OCI-M2 (cell line): ENCODE results near the gene UGT1A9.
"Not testable (repeated sequence)": the region's sequence is repeated elsewhere in the genome, so short reads cannot be mapped to it uniquely, and the experiment has no call there.

ENCODE experiments used
- DNase-seq: peaks from one replicate; lab custom pipeline; 2025; ENCODE audit not compliant: unreplicated experiment; lab: John Stamatoyannopoulos, UW

The UGT1A9 gene

GRCh38 chr2:233680361-233681045, 8.8 kb downstream of the UGT1A9 start:
- DNase-seq = no peak

- DNase-seq = no peak
Observed at GRCh38 chr2:233681521-233682099, 9.9 kb downstream of the UGT1A9 start, which contains the start of gene UGT1A7. Gene UGT1A7 (plus strand): TSS chr2:233681901. CDS start chr2:233681938, 37 bp downstream.

GRCh38 chr2:233684640-233685039, 12.9 kb downstream of the UGT1A9 start:
- no peak for DNase-seq

- no peak for DNase-seq
Observed at GRCh38 chr2:233686928-233687327, 15.2 kb downstream of the UGT1A9 start.

- no peak for DNase-seq
Observed at GRCh38 chr2:233688341-233688740, 16.6 kb downstream of the UGT1A9 start.

- DNase-seq = no peak
Observed at GRCh38 chr2:233689031-233689430, 17.3 kb downstream of the UGT1A9 start.

GRCh38 chr2:233689501-233689900, 17.8 kb downstream of the UGT1A9 start:
- no peak for DNase-seq

- DNase-seq = no peak
Observed at GRCh38 chr2:233690444-233690843, 18.7 kb downstream of the UGT1A9 start.

- DNase-seq = no peak
Observed at GRCh38 chr2:233691443-233692433, 20.0 kb downstream of the UGT1A9 start.

- no peak for DNase-seq
Observed at GRCh38 chr2:233692648-233693047, 20.9 kb downstream of the UGT1A9 start, which contains the start of gene UGT1A6. Gene UGT1A6 (plus strand): TSS chr2:233692890. CDS start chr2:233693005, 115 bp downstream.

GRCh38 chr2:233693963-233694362, 22.3 kb downstream of the UGT1A9 start:
- no peak for DNase-seq

GRCh38 chr2:233698740-233699139, 27.0 kb downstream of the UGT1A9 start:
- DNase-seq = no peak

- no peak for DNase-seq
Observed at GRCh38 chr2:233699424-233700027, 27.8 kb downstream of the UGT1A9 start.

GRCh38 chr2:233700028-233700635, 28.4 kb downstream of the UGT1A9 start:
- no peak for DNase-seq

- DNase-seq = not testable (repeated sequence)
Observed at GRCh38 chr2:233700842-233701241, 29.1 kb downstream of the UGT1A9 start.

- no peak for DNase-seq
Observed at GRCh38 chr2:233702238-233702637, 30.5 kb downstream of the UGT1A9 start.

- DNase-seq = no peak
Observed at GRCh38 chr2:233705911-233706506, 34.3 kb downstream of the UGT1A9 start.

- no peak for DNase-seq
Observed at GRCh38 chr2:233706720-233707119, 35.0 kb downstream of the UGT1A9 start.

GRCh38 chr2:233707940-233708644, 36.4 kb downstream of the UGT1A9 start:
- DNase-seq = no peak

- DNase-seq = no peak
Observed at GRCh38 chr2:233708942-233709341, 37.2 kb downstream of the UGT1A9 start.
